GM12878 (cell line): ENCODE data around the gene PRR13. TPM values are rescaled to one million over a fixed set of nuclear protein-coding genes. Genes with fewer than 3 reads are reported as not detected.

Experiments used
- CEBPZ ChIP-seq: fragments of 150-350 bp; IDR thresholded peaks from 2 replicates; pipeline ENCODE4 v1.6.1; 2016; ENCODE audit warnings: low read depth, low read length
- CREM ChIP-seq: IDR thresholded peaks from 2 replicates; pipeline ENCODE4 v1.6.1; 2014; ENCODE audit warnings: antibody characterized with exemption, low read depth
- GATAD2B ChIP-seq: fragments of 450-650 bp; conservative IDR thresholded peaks from 2 replicates; pipeline ENCODE4 v1.6.1; 2017; ENCODE audit warnings: low read depth, mild to moderate bottlenecking, moderate library complexity
- HCFC1 ChIP-seq: fragments of 150-350 bp; IDR thresholded peaks from 2 replicates; pipeline ENCODE4 v1.6.1; 2014; ENCODE audit warnings: low read length
- IKZF1 ChIP-seq: fragments of 450-650 bp; conservative IDR thresholded peaks from 2 replicates; pipeline ENCODE4 v1.6.1; 2017; ENCODE audit warnings: antibody characterized with exemption, mild to moderate bottlenecking
- MEF2B ChIP-seq: fragments of 450-650 bp; IDR thresholded peaks from 2 replicates; pipeline ENCODE4 v1.6.1; 2018; ENCODE audit warnings: mild to moderate bottlenecking, moderate library complexity; ENCODE audit not compliant: partially characterized antibody, poor library complexity, severe bottlenecking
- MTA2 ChIP-seq: fragments of 450-650 bp; IDR thresholded peaks from 2 replicates; pipeline ENCODE4 v1.6.1; 2016; ENCODE audit warnings: low read depth, mild to moderate bottlenecking, moderate library complexity
- MXI1 ChIP-seq: fragments of 150-350 bp; IDR thresholded peaks from 2 replicates; pipeline ENCODE4 v1.6.1; 2011; ENCODE audit warnings: low read depth, mild to moderate bottlenecking, inconsistent platforms, low read length, improper control_type of control experiment
- NBN ChIP-seq: fragments of 450-650 bp; IDR thresholded peaks from 2 replicates; pipeline ENCODE4 v1.6.1; 2016
- NFXL1 ChIP-seq: fragments of 450-650 bp; IDR thresholded peaks from 2 replicates; pipeline ENCODE4 v1.6.1; 2017; ENCODE audit warnings: antibody characterized with exemption, mild to moderate bottlenecking, borderline replicate concordance
- NR2C1 ChIP-seq: fragments of 450-650 bp; IDR thresholded peaks from 2 replicates; pipeline ENCODE4 v1.6.1; 2017; ENCODE audit warnings: antibody characterized with exemption, mild to moderate bottlenecking, moderate library complexity
- NR2F1 ChIP-seq: fragments of 450-650 bp; conservative IDR thresholded peaks from 2 replicates; pipeline ENCODE4 v1.6.1; 2017; ENCODE audit warnings: mild to moderate bottlenecking
- PBX3 ChIP-seq: IDR thresholded peaks from 2 replicates; pipeline ENCODE4 v1.6.1; 2011; ENCODE audit warnings: mild to moderate bottlenecking, low read depth, low read length, moderate library complexity; ENCODE audit not compliant: insufficient replicate concordance
- PKNOX1 ChIP-seq: fragments of 450-650 bp; IDR thresholded peaks from 2 replicates; pipeline ENCODE4 v1.6.1; 2016; ENCODE audit warnings: mild to moderate bottlenecking
- SMAD1 ChIP-seq: fragments of 450-650 bp; IDR thresholded peaks from 2 replicates; pipeline ENCODE4 v1.6.1; 2018; ENCODE audit warnings: mild to moderate bottlenecking, low read depth; ENCODE audit not compliant: partially characterized antibody
- SREBF1 ChIP-seq: IDR thresholded peaks from 2 replicates; pipeline ENCODE4 v1.6.1; 2012; ENCODE audit warnings: mild to moderate bottlenecking, low read length
- USF1 ChIP-seq: IDR thresholded peaks from 2 replicates; pipeline ENCODE4 v1.6.1; 2011; ENCODE audit warnings: borderline replicate concordance, low read depth, mild to moderate bottlenecking, moderate library complexity, mixed read lengths, low read length; ENCODE audit not compliant: insufficient read depth; ENCODE audit errors: extremely low read length
- USF2 ChIP-seq: IDR thresholded peaks from 2 replicates; pipeline ENCODE4 v1.6.1; 2011; ENCODE audit warnings: low read depth, low read length, improper control_type of control experiment, borderline replicate concordance
- ZZZ3 ChIP-seq: IDR thresholded peaks from 2 replicates; pipeline ENCODE4 v1.6.1; 2011; ENCODE audit warnings: low read depth; ENCODE audit not compliant: control insufficient read depth, insufficient read length
- polyA plus RNA-seq, 11 experiments: library from polyadenylated mRNA; depleted of rRNA in 4 of 11; unstranded in 6 of 11; stranded (reverse) in 5 of 11; fragments of >200 nt; fragmentation: Nextera tagmentation in 4 of 11; fragmentation: Illumina TruSeq in 1 of 11; extraction: Ambion mirVana in 4 of 11; extraction: Trizol in 1 of 11; gene quantifications; 1 replicate in 1 of 11; 2 replicates in 10 of 11; pipeline versions ENCODE4 v1.2.1 to v1.2.3, GENCODE V29; 2011 to 2016; ENCODE audit warnings: inconsistent platforms in 2 of 11, missing spikeins in 2 of 11, low read depth in 1 of 11
- total RNA-seq, 4 experiments: library from RNA; depleted of rRNA in 3 of 4; stranded (reverse); fragments of >200 nt in 3 of 4; fragmentation: Illumina TruSeq in 1 of 4; extraction: Trizol in 1 of 4; gene quantifications; 2 replicates each; pipeline versions ENCODE4 v1.2.1 to v1.2.3, GENCODE V29; 2013 to 2021

The PRR13 gene
- total and polyA plus RNA-seq, 10 of the 15 experiments (the other 5 are each of a cell fraction or from before 2014, with no cell fraction given): 94.2 to 462 (median 276) TPM

- no peak for TF ChIP-seq CEBPZ
- no peak for TF ChIP-seq ZZZ3
- no peak for TF ChIP-seq SREBF1
- TF ChIP-seq USF2: peak; percentile 20; the same call in 1 of the 2 replicates
- no peak for TF ChIP-seq GATAD2B
- 0 out of 2 replicates have a peak, but pooled peaks have one; percentile 8 for TF ChIP-seq MTA2
- peak; percentile 80 for TF ChIP-seq MXI1
- TF ChIP-seq CREM: peak; percentile 45; the same call in 1 of the 2 replicates
- no peak for TF ChIP-seq USF1
- TF ChIP-seq NR2F1: no peak
- TF ChIP-seq NR2C1: no peak
- no peak for TF ChIP-seq MEF2B
- TF ChIP-seq NFXL1: no peak
- TF ChIP-seq NBN: no peak
- no peak for TF ChIP-seq IKZF1
- TF ChIP-seq PKNOX1: peak; percentile 98
- TF ChIP-seq PBX3: peak; percentile 94
- TF ChIP-seq SMAD1: peak; percentile 95
- peak; percentile 41; the same call in 1 of the 2 replicates for TF ChIP-seq HCFC1
Observed at GRCh38 chr12:53441040-53441833, at the start of gene PRR13 (continued).
